GM12878 (cell line): Measurements from ENCODE around the gene PCIF1. TPM values are rescaled to one million over a fixed set of nuclear protein-coding genes. Genes with fewer than 3 reads are reported as not detected.

ENCODE experiments used
- ATF7 ChIP-seq: fragments of 450-650 bp; IDR thresholded peaks from 2 replicates; pipeline ENCODE4 v1.6.1; 2016; ENCODE audit warnings: low read depth, mild to moderate bottlenecking
- BHLHE40 ChIP-seq, 2 experiments: fragments of 450-650 bp in 1 of 2; IDR thresholded peaks; 2 replicates each; pipeline ENCODE4 v1.6.1; 2011 to 2017; ENCODE audit warnings: low read depth in 2 of 2, borderline replicate concordance in 1 of 2, improper control_type of control experiment in 1 of 2, low read length in 1 of 2, mild to moderate bottlenecking in 1 of 2
- CHD1 ChIP-seq: IDR thresholded peaks from 2 replicates; pipeline ENCODE4 v1.6.1; 2012; ENCODE audit warnings: low read depth, low read length, improper control_type of control experiment
- CHD2 ChIP-seq: IDR thresholded peaks from 2 replicates; pipeline ENCODE4 v1.6.1; 2011; ENCODE audit warnings: low read depth, low read length, improper control_type of control experiment, borderline replicate concordance
- CREM ChIP-seq: IDR thresholded peaks from 2 replicates; pipeline ENCODE4 v1.6.1; 2014; ENCODE audit warnings: antibody characterized with exemption, low read depth
- GATAD2B ChIP-seq: fragments of 450-650 bp; conservative IDR thresholded peaks from 2 replicates; pipeline ENCODE4 v1.6.1; 2017; ENCODE audit warnings: low read depth, mild to moderate bottlenecking, moderate library complexity
- HDAC6 ChIP-seq: fragments of 200-600 bp; sonication (generic); IDR thresholded peaks from one replicate; pipeline ENCODE4 v1.8.0; 2017; ENCODE audit warnings: antibody characterized with exemption; ENCODE audit not compliant: unreplicated experiment
- IKZF2 ChIP-seq, 2 experiments: fragments of 450-650 bp; IDR thresholded peaks; 2 replicates each; pipeline ENCODE4 v1.6.1; 2017; ENCODE audit warnings: mild to moderate bottlenecking in 2 of 2, moderate library complexity in 2 of 2
- IRF5 ChIP-seq: fragments of 450-650 bp; IDR thresholded peaks from 2 replicates; pipeline ENCODE4 v1.6.1; 2017; ENCODE audit warnings: borderline replicate concordance
- JUND ChIP-seq: IDR thresholded peaks from 2 replicates; pipeline ENCODE4 v1.6.1; 2012; ENCODE audit warnings: low read depth, mild to moderate bottlenecking, low read length, improper control_type of control experiment, moderate library complexity
- KDM1A ChIP-seq: fragments of 200-600 bp; sonication (generic); IDR thresholded peaks from 2 replicates; pipeline ENCODE4 v1.6.1; 2016; ENCODE audit warnings: borderline replicate concordance
- LARP7 ChIP-seq: fragments of 450-650 bp; IDR thresholded peaks from 2 replicates; pipeline ENCODE4 v1.6.1; 2017; ENCODE audit warnings: mild to moderate bottlenecking
- MXI1 ChIP-seq: fragments of 150-350 bp; IDR thresholded peaks from 2 replicates; pipeline ENCODE4 v1.6.1; 2011; ENCODE audit warnings: low read depth, mild to moderate bottlenecking, inconsistent platforms, low read length, improper control_type of control experiment
- NFYA ChIP-seq: IDR thresholded peaks from 2 replicates; pipeline ENCODE4 v1.6.1; 2011; ENCODE audit warnings: low read depth, mild to moderate bottlenecking, low read length, improper control_type of control experiment, borderline replicate concordance
- NKRF ChIP-seq: fragments of 450-650 bp; conservative IDR thresholded peaks from 2 replicates; pipeline ENCODE4 v1.6.1; 2017; ENCODE audit warnings: mild to moderate bottlenecking, moderate library complexity
- NR2F1 ChIP-seq: fragments of 450-650 bp; conservative IDR thresholded peaks from 2 replicates; pipeline ENCODE4 v1.6.1; 2017; ENCODE audit warnings: mild to moderate bottlenecking
- POLR2AphosphoS5 ChIP-seq: IDR thresholded peaks from 2 replicates; pipeline ENCODE4 v1.6.1; 2011; ENCODE audit warnings: mild to moderate bottlenecking, low read length, inconsistent platforms
- POU2F2 ChIP-seq: IDR thresholded peaks from 3 replicates; pipeline ENCODE4 v1.6.1; 2011; ENCODE audit warnings: low read depth, mild to moderate bottlenecking, low read length, borderline replicate concordance
- RAD51 ChIP-seq: fragments of 450-650 bp; IDR thresholded peaks from 2 replicates; pipeline ENCODE4 v1.6.1; 2016; ENCODE audit warnings: moderate library complexity, mild to moderate bottlenecking, inconsistent platforms
- SMARCA5 ChIP-seq: fragments of 450-650 bp; IDR thresholded peaks from 2 replicates; pipeline ENCODE4 v1.6.1; 2017; ENCODE audit warnings: mild to moderate bottlenecking
- STAT1 ChIP-seq: fragments of 450-650 bp; conservative IDR thresholded peaks from 2 replicates; pipeline ENCODE4 v1.6.1; 2014; ENCODE audit warnings: antibody characterized with exemption, mild to moderate bottlenecking
- SUZ12 ChIP-seq: fragments of 200-600 bp; sonication (generic); IDR thresholded peaks from one replicate; pipeline ENCODE4 v1.6.1; 2018; ENCODE audit warnings: antibody characterized with exemption, mild to moderate bottlenecking; ENCODE audit not compliant: unreplicated experiment
- WRNIP1 ChIP-seq: IDR thresholded peaks from 2 replicates; pipeline ENCODE4 v1.6.1; 2011; ENCODE audit warnings: low read depth, low read length, improper control_type of control experiment, borderline replicate concordance
- ZNF217 ChIP-seq: fragments of 450-650 bp; IDR thresholded peaks from 2 replicates; pipeline ENCODE4 v1.6.1; 2017; ENCODE audit warnings: antibody characterized with exemption, mild to moderate bottlenecking
- polyA plus RNA-seq, 11 experiments: library from polyadenylated mRNA; depleted of rRNA in 4 of 11; unstranded in 6 of 11; stranded (reverse) in 5 of 11; fragments of >200 nt; fragmentation: Nextera tagmentation in 4 of 11; fragmentation: Illumina TruSeq in 1 of 11; extraction: Ambion mirVana in 4 of 11; extraction: Trizol in 1 of 11; gene quantifications; 1 replicate in 1 of 11; 2 replicates in 10 of 11; pipeline versions ENCODE4 v1.2.1 to v1.2.3, GENCODE V29; 2011 to 2016; ENCODE audit warnings: inconsistent platforms in 2 of 11, missing spikeins in 2 of 11, low read depth in 1 of 11
- total RNA-seq, 4 experiments: library from RNA; depleted of rRNA in 3 of 4; stranded (reverse); fragments of >200 nt in 3 of 4; fragmentation: Illumina TruSeq in 1 of 4; extraction: Trizol in 1 of 4; gene quantifications; 2 replicates each; pipeline versions ENCODE4 v1.2.1 to v1.2.3, GENCODE V29; 2013 to 2021
- TF ChIP-seq, protein P1 (sequence below): fragments of 450-650 bp; IDR thresholded peaks from 2 replicates; pipeline ENCODE4 v1.6.1; 2014; ENCODE audit warnings: mild to moderate bottlenecking
- TF ChIP-seq, protein P2 (sequence below): IDR thresholded peaks from 2 replicates; pipeline ENCODE4 v1.6.1; 2011; ENCODE audit warnings: mild to moderate bottlenecking, low read depth, low read length, moderate library complexity; ENCODE audit not compliant: insufficient replicate concordance

The PCIF1 gene
- total and polyA plus RNA-seq, 10 of the 15 experiments (the other 5 are each of a cell fraction or from before 2014, with no cell fraction given) = 8.4 to 32.9 (median 17.6) TPM

GRCh38 chr20:45934586-45935415 lies at the start of gene PCIF1 (continued):
- peak; percentile 33; the same call in 1 of the 2 replicates for TF ChIP-seq NR2F1
- no peak for TF ChIP-seq KDM1A
- TF ChIP-seq BHLHE40 (IDR thresholded peaks at IDR 0.05; ENCODE audit: borderline replicate concordance in 1 of 2, low read depth in 2 of 2, low read length in 1 of 2) = peak in 1 of 2 experiments; percentile 36; a peak in 1 of 4 replicates
- TF ChIP-seq HDAC6 = peak; percentile 59
- peak; percentile 87 for TF ChIP-seq NKRF
- TF ChIP-seq POLR2AphosphoS5 = peak; percentile 96
- no peak for TF ChIP-seq WRNIP1
- TF ChIP-seq MXI1 = peak; percentile 21; the same call in 1 of the 2 replicates
- peak; percentile 81 for TF ChIP-seq CHD2
- no peak; the same call in 1 of the 2 replicates for TF ChIP-seq ZNF217
- TF ChIP-seq GATAD2B = peak; percentile 87; the same call in 1 of the 2 replicates
- peak; percentile 26 for TF ChIP-seq POU2F2
- TF ChIP-seq NFYA = no peak
- 0 out of 2 replicates have a peak, but pooled peaks have one; percentile 2 for TF ChIP-seq JUND
- TF ChIP-seq, protein P1, sequence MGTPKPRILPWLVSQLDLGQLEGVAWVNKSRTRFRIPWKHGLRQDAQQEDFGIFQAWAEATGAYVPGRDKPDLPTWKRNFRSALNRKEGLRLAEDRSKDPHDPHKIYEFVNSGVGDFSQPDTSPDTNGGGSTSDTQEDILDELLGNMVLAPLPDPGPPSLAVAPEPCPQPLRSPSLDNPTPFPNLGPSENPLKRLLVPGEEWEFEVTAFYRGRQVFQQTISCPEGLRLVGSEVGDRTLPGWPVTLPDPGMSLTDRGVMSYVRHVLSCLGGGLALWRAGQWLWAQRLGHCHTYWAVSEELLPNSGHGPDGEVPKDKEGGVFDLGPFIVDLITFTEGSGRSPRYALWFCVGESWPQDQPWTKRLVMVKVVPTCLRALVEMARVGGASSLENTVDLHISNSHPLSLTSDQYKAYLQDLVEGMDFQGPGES = 0 out of 2 replicates have a peak, but pooled peaks have one; percentile 50
- peak; percentile 92 for TF ChIP-seq RAD51
- no peak for TF ChIP-seq CREM
- peak; percentile 74; the same call in 1 of the 2 replicates for TF ChIP-seq CHD1
- TF ChIP-seq STAT1 = peak; percentile 81
- TF ChIP-seq IRF5 = no peak
- TF ChIP-seq ATF7 = no peak
- TF ChIP-seq SUZ12 = no peak
- TF ChIP-seq LARP7 = peak; percentile 100
- TF ChIP-seq IKZF2 (IDR thresholded peaks at IDR 0.05) = no peak
- TF ChIP-seq, protein P2, sequence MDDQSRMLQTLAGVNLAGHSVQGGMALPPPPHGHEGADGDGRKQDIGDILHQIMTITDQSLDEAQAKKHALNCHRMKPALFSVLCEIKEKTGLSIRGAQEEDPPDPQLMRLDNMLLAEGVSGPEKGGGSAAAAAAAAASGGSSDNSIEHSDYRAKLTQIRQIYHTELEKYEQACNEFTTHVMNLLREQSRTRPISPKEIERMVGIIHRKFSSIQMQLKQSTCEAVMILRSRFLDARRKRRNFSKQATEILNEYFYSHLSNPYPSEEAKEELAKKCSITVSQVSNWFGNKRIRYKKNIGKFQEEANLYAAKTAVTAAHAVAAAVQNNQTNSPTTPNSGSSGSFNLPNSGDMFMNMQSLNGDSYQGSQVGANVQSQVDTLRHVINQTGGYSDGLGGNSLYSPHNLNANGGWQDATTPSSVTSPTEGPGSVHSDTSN = no peak
- TF ChIP-seq SMARCA5 = peak; percentile 92
